Measurements from ENCODE around the gene ABLIM3.

Gene ABLIM3

GRCh38 chr5:149294872-149295829 lies 153.9 kb downstream of the ABLIM3 start:
- CTCF ChIA-PET: interaction anchor here (1.0 to 1.6 kb wide), 2 partner anchors 18 to 76 kb away, joined by 3 read pairs; no protein-coding TSS in a partner anchor
- no peak for DNase-seq (ENCODE audit: extremely low spot score)
- no peak for TF ChIP-seq CTCF (IDR thresholded peaks at IDR 0.05; ENCODE audit: control extremely low read depth, extremely low read depth, low read depth, missing control alignments)
- POLR2A ChIA-PET: no interaction called here

- ChIA-PET POLR2A (no interaction called here), CTCF (interaction anchor here (1.0 to 1.2 kb wide), 2 partner anchors 12 to 564 kb away, joined by 3 to 4 read pairs; no protein-coding TSS in a partner anchor)
- no peak for DNase-seq (ENCODE audit: extremely low spot score)
- TF ChIP-seq CTCF (IDR thresholded peaks at IDR 0.05; ENCODE audit: control extremely low read depth, extremely low read depth, low read depth, missing control alignments): no peak
Observed at GRCh38 chr5:149297340-149298025, 156.2 kb downstream of the ABLIM3 start.

- ChIA-PET POLR2A (no interaction called here), CTCF (interaction anchor here (1.0 to 1.2 kb wide), 2 partner anchors 11 to 565 kb away, joined by 3 to 4 read pairs; no protein-coding TSS in a partner anchor)
- DNase-seq (ENCODE audit: extremely low spot score): no peak
- TF ChIP-seq CTCF (IDR thresholded peaks at IDR 0.05; ENCODE audit: control extremely low read depth, extremely low read depth, low read depth, missing control alignments): no peak
Observed at GRCh38 chr5:149298163-149298562, 156.9 kb downstream of the ABLIM3 start.

GRCh38 chr5:149298842-149299404 lies 157.6 kb downstream of the ABLIM3 start:
- POLR2A ChIA-PET: no interaction called here

GRCh38 chr5:149299451-149300054 lies 158.3 kb downstream of the ABLIM3 start:
- CTCF ChIA-PET: interaction anchor here (0.8 to 1.0 kb wide), 2 partner anchors 11 to 30 kb away, joined by 3 read pairs; no protein-coding TSS in a partner anchor

More at GRCh38 chr5:149298842-149299404, 157.6 kb downstream of the ABLIM3 start:
- DNase-seq (ENCODE audit: extremely low spot score): no peak
- CTCF ChIA-PET: interaction anchor here (0.7 to 1.2 kb wide), 3 partner anchors 10 to 30 kb away, joined by 3 to 4 read pairs (median 3); no protein-coding TSS in a partner anchor
- no peak for TF ChIP-seq CTCF (IDR thresholded peaks at IDR 0.05; ENCODE audit: control extremely low read depth, extremely low read depth, low read depth, missing control alignments)

More at GRCh38 chr5:149299451-149300054, 158.3 kb downstream of the ABLIM3 start:
- POLR2A ChIA-PET: no interaction called here
- no peak for DNase-seq (ENCODE audit: extremely low spot score)
- no peak for TF ChIP-seq CTCF (IDR thresholded peaks at IDR 0.05; ENCODE audit: control extremely low read depth, extremely low read depth, low read depth, missing control alignments)

Measured in GM10248 (cell line).